Measurements from ENCODE around the gene APCDD1L. TPM values are rescaled to one million over a fixed set of nuclear protein-coding genes. Genes with fewer than 3 reads are reported as not detected.

Gene APCDD1L
- total RNA-seq = 1 to 10 TPM in 2 of 9 donors, under 1 TPM in 6, not detected in 1; 0.24 to 1.1 (median 0.64) TPM
- under 1 TPM in 1 of 2 donors, not detected in 1; 0.37 TPM for polyA plus RNA-seq
- long read RNA-seq, donor 1, partial matches to known transcripts = 0 of 1 reads
- long read RNA-seq, donor 1, other reads (novel, unspliced or antisense) = 1 of 1 reads
- long read RNA-seq, donor 2 = 0 reads
- long read RNA-seq, donor 3, partial matches to known transcripts = 0 of 1 reads
- long read RNA-seq, donor 3, other reads (novel, unspliced or antisense) = 1 of 1 reads

GRCh38 chr20:58515233-58516212, at the start of gene APCDD1L:
APCDD1L (minus strand) TSS chr20:58515399; CDS start chr20:58514707, 692 bp downstream.
- DNase-seq (no peak), ATAC-seq (peak in 2 of 4 donors; percentile 53 to 76)
- TF ChIP-seq, protein P1, sequence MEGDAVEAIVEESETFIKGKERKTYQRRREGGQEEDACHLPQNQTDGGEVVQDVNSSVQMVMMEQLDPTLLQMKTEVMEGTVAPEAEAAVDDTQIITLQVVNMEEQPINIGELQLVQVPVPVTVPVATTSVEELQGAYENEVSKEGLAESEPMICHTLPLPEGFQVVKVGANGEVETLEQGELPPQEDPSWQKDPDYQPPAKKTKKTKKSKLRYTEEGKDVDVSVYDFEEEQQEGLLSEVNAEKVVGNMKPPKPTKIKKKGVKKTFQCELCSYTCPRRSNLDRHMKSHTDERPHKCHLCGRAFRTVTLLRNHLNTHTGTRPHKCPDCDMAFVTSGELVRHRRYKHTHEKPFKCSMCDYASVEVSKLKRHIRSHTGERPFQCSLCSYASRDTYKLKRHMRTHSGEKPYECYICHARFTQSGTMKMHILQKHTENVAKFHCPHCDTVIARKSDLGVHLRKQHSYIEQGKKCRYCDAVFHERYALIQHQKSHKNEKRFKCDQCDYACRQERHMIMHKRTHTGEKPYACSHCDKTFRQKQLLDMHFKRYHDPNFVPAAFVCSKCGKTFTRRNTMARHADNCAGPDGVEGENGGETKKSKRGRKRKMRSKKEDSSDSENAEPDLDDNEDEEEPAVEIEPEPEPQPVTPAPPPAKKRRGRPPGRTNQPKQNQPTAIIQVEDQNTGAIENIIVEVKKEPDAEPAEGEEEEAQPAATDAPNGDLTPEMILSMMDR (IDR thresholded peaks at IDR 0.05) = no peak
- TF ChIP-seq POLR2A (IDR thresholded peaks at IDR 0.05) = no peak
- H3K27me3 ChIP-seq = peaks cover 12 to 46% (median 33%) of the 10 kb centered on the region in 9 donors
- H3K27ac ChIP-seq = no peak within 1 kb of the TSS
- peaks cover 0 to 10% (median 0%) of the 10 kb centered on the region in 12 donors for H3K4me1 ChIP-seq
- H3K36me3 ChIP-seq = no peaks in the 10 kb centered on the region
- intact Hi-C loops (cut with DNase I) = no loop called here
- WGBS, 4 donors = 19 to 37% (median 25%) methylated on average over 18 to 28 of the region's 28 CpGs
- H3K4me3 ChIP-seq = peak within 1 kb of the TSS in 11 of 12 donors; percentile 2 to 54 (median 37)
- no peaks in the 10 kb centered on the region for H3K9me3 ChIP-seq

- TF ChIP-seq, protein P1 (IDR thresholded peaks at IDR 0.05) = no peak
- TF ChIP-seq POLR2A (IDR thresholded peaks at IDR 0.05) = no peak
- ATAC-seq (no peak), DNase-seq (no peak)
- H3K4me3 ChIP-seq = no peak overlapping the region
- H3K27me3 ChIP-seq = peaks cover 0 to 8% (median 0%) of the 10 kb centered on the region in 9 donors
- H3K27ac ChIP-seq = no peak overlapping the region
- H3K36me3 ChIP-seq = no peaks in the 10 kb centered on the region
- intact Hi-C loops (cut with DNase I) = no loop called here
- H3K9me3 ChIP-seq = peaks cover 0 to 8% (median 0%) of the 10 kb centered on the region in 12 donors
- no peaks in the 10 kb centered on the region for H3K4me1 ChIP-seq
- WGBS, 4 donors = 84 to 98% (median 86%) methylated on average over 7 of the region's 7 CpGs
Measured at GRCh38 chr20:58559368-58559729, 44.1 kb upstream of the APCDD1L start.

DNA sequence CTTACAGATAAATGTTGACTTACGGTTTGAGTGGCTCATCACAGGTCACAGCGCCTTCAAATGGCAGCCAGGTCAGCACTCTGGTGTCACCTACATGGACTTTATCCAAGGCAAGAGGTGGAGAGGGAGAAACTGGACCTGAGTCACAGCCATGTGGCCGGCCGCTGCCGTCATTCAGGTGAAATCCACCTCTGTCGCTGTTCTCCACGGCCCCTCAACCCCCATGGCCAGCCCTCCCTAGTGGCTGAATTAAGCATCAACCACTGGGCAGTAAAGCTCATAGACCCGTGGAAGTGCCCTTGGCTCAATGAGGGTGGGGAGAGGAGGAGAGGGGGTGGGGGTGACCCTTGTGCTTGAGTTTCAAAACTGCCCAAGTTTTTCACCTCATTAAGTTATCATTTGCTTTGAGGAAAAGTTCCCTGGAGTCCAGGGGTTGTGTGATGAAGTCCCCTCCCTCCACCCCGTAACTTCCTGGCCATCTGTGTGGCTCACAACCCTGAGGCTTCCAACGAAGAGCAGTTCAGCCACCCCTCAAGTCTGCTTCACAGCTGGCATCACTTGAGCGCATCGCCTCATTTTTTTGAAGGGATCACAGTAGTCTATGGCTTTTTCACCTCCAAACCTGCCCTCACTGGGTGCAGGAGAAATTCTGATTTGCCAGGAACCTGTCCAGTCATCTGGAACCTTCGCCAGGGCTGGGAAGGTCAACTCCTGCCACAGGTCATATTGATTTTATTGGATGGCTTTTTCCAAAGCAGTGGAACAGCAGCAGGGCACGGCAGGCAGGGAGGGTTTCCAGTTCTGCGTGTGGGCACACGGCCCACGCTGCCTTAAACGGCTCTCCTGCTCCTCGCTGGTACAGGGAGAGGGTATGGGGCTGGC, 43.5 kb upstream of the APCDD1L start:
- TF ChIP-seq, protein P1 (IDR thresholded peaks at IDR 0.05) = no peak
- TF ChIP-seq POLR2A (IDR thresholded peaks at IDR 0.05) = no peak
- WGBS, 4 donors = 82 to 89% (median 86%) methylated on average over 19 of the region's 19 CpGs
- no peak overlapping the region for H3K27ac ChIP-seq
- H3K36me3 ChIP-seq = no peaks in the 10 kb centered on the region
- no peak for ATAC-seq
- H3K4me3 ChIP-seq = no peak overlapping the region
- DNase-seq = no peak
- peaks cover 0 to 4% (median 0%) of the 10 kb centered on the region in 12 donors for H3K9me3 ChIP-seq
- H3K27me3 ChIP-seq = peaks cover 0 to 8% (median 0%) of the 10 kb centered on the region in 9 donors
- intact Hi-C loops (cut with DNase I) = no loop called here
- peaks cover 0 to 4% (median 0%) of the 10 kb centered on the region in 12 donors for H3K4me1 ChIP-seq

Data from heart left ventricle (tissue), 16 donors.